Parathyroid adenoma (tissue), 2 donors: ENCODE measurements around the gene RASL11A.

ENCODE experiments used
- H2AFZ ChIP-seq: fragments of 300-600 bp; sonication (generic); one replicate; pipeline ENCODE4 v1.7.0; 2017; ENCODE audit warnings: antibody characterized with exemption, mild to moderate bottlenecking
- H3K27ac ChIP-seq: fragments of 300-600 bp; sonication (generic); one replicate; pipeline ENCODE4 v1.7.0; 2017
- H3K27me3 ChIP-seq: fragments of 300-600 bp; sonication (generic); one replicate; pipeline ENCODE4 v1.7.0; 2017; ENCODE audit warnings: low read length; ENCODE audit not compliant: control insufficient read depth, insufficient read depth
- H3K36me3 ChIP-seq: fragments of 300-600 bp; sonication (generic); one replicate; pipeline ENCODE4 v1.7.0; 2017; ENCODE audit warnings: low read length; ENCODE audit not compliant: control insufficient read depth, insufficient read depth
- H3K4me1 ChIP-seq: fragments of 300-600 bp; sonication (generic); one replicate; pipeline ENCODE4 v1.7.0; 2017; ENCODE audit warnings: control low read depth
- H3K4me2 ChIP-seq: fragments of 300-600 bp; sonication (generic); one replicate; pipeline ENCODE4 v1.7.0; 2017; ENCODE audit warnings: low read length
- H3K4me3 ChIP-seq: fragments of 300-600 bp; sonication (generic); one replicate; pipeline ENCODE4 v1.7.0; 2017; ENCODE audit warnings: low read depth, low read length
- H3K79me2 ChIP-seq: fragments of 300-600 bp; sonication (generic); one replicate; pipeline ENCODE4 v1.7.0; 2017; ENCODE audit warnings: control low read depth
- H3K9ac ChIP-seq: fragments of 300-600 bp; sonication (generic); one replicate; pipeline ENCODE4 v1.7.0; 2017; ENCODE audit warnings: mild to moderate bottlenecking
- H3K9me3 ChIP-seq: fragments of 300-600 bp; sonication (generic); one replicate; pipeline ENCODE4 v1.7.0; 2017; ENCODE audit warnings: low read length; ENCODE audit not compliant: control insufficient read depth
- CTCF ChIP-seq: fragments of 300-600 bp; sonication (generic); IDR thresholded peaks from one replicate; pipeline ENCODE4 v1.7.0; 2017; ENCODE audit warnings: antibody characterized with exemption, mild to moderate bottlenecking
- donor health status: primary hyperparathyroidism.

Gene RASL11A

GRCh38 chr13:27258637-27259386 is 11.8 kb upstream of the RASL11A start:
- H3K27me3 ChIP-seq, result no peaks in the 10 kb centered on the region
- H3K79me2 ChIP-seq, result no peaks in the 10 kb centered on the region
- H3K9ac ChIP-seq, result no peak overlapping the region
- no peak overlapping the region for H3K4me3 ChIP-seq
- no peak for TF ChIP-seq CTCF
- no peaks in the 10 kb centered on the region for H3K4me1 ChIP-seq
- H2AFZ ChIP-seq, result no peak overlapping the region
- no peak overlapping the region for H3K27ac ChIP-seq
- no peaks in the 10 kb centered on the region for H3K36me3 ChIP-seq
- no peak overlapping the region for H3K4me2 ChIP-seq
- H3K9me3 ChIP-seq, result no peaks in the 10 kb centered on the region

- TF ChIP-seq CTCF, result no peak
- no peak overlapping the region for H3K27ac ChIP-seq
- H3K4me3 ChIP-seq, result no peak overlapping the region
Measured at GRCh38 chr13:27259831-27260230, 10.8 kb upstream of the RASL11A start.

DNA sequence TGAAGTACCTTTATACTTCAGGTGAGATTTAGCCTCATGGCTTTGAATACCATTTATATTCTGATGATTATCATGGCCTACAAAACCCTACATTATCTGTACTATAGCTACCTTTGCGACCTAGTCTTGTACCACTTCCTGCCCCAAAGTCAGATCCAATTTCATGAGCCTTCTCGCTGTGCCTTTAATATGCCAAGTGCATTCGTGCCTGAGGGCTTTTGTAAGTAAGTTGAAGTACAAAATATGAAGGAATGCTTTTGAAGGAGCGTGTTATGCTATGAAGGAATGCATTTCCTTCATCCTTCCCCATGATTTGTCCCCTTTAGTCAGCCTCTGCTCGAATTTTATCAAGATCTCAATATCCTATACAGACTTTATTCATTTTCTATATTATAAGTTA is 9.2 kb upstream of the RASL11A start:
- no peak overlapping the region for H3K9ac ChIP-seq
- H3K27me3 ChIP-seq, result no peaks in the 10 kb centered on the region
- no peak overlapping the region for H2AFZ ChIP-seq
- TF ChIP-seq CTCF, result no peak
- H3K4me1 ChIP-seq, result no peaks in the 10 kb centered on the region
- no peaks in the 10 kb centered on the region for H3K36me3 ChIP-seq
- no peak overlapping the region for H3K4me3 ChIP-seq
- H3K4me2 ChIP-seq, result no peak overlapping the region
- no peaks in the 10 kb centered on the region for H3K79me2 ChIP-seq
- H3K27ac ChIP-seq, result no peak overlapping the region
- no peaks in the 10 kb centered on the region for H3K9me3 ChIP-seq

More at GRCh38 chr13:27259831-27260230, 10.8 kb upstream of the RASL11A start:
- Histone ChIP-seq H3K4me1 (no peaks in the 10 kb centered on the region), H3K9ac (no peak overlapping the region), H3K4me2 (no peak overlapping the region), H3K36me3 (no peaks in the 10 kb centered on the region), H3K9me3 (no peaks in the 10 kb centered on the region), H3K79me2 (no peaks in the 10 kb centered on the region), H3K27me3 (no peaks in the 10 kb centered on the region), H2AFZ (no peak overlapping the region)

- no peak for TF ChIP-seq CTCF
- H2AFZ ChIP-seq, result no peak overlapping the region
- no peaks in the 10 kb centered on the region for H3K27me3 ChIP-seq
- no peaks in the 10 kb centered on the region for H3K4me1 ChIP-seq
- H3K9me3 ChIP-seq, result no peaks in the 10 kb centered on the region
- H3K79me2 ChIP-seq, result no peaks in the 10 kb centered on the region
- no peak overlapping the region for H3K9ac ChIP-seq
- no peaks in the 10 kb centered on the region for H3K36me3 ChIP-seq
- no peak overlapping the region for H3K4me2 ChIP-seq
- no peak overlapping the region for H3K4me3 ChIP-seq
- no peak overlapping the region for H3K27ac ChIP-seq
Measured at GRCh38 chr13:27263438-27263837, 7.2 kb upstream of the RASL11A start.

DNA sequence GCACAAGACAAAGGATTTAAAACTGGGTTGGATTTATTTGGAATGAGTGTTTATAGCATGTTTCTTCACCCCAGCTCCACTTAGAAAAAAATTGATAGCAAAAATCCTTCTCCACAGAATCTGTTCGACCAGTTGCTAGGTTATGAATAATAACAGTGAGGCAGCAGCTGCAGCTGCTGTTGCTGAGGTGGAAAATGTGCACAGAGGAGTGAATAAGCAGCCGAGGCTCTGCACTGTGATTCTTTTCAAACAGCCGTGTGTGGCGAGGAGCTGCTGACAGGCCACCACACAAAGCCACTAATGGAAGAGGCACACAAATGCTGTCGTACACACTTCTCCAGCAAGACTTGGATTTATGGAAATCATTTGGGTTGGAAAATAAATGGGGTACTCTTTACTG is 6.4 kb upstream of the RASL11A start:
- no peak overlapping the region for H3K4me2 ChIP-seq
- H3K4me1 ChIP-seq, result no peaks in the 10 kb centered on the region
- H3K79me2 ChIP-seq, result no peaks in the 10 kb centered on the region
- no peaks in the 10 kb centered on the region for H3K9me3 ChIP-seq
- no peaks in the 10 kb centered on the region for H3K27me3 ChIP-seq
- no peak overlapping the region for H3K27ac ChIP-seq
- H3K36me3 ChIP-seq, result no peaks in the 10 kb centered on the region
- H3K9ac ChIP-seq, result no peak overlapping the region
- H3K4me3 ChIP-seq, result no peak overlapping the region
- TF ChIP-seq CTCF, result no peak
- H2AFZ ChIP-seq, result no peak overlapping the region
